GM18870 (cell line): ENCODE results near the gene GPR137C.

Experiments used
- ATAC-seq: cut with Tn5 transposase; IDR thresholded peaks from one replicate; pipeline ENCODE4 v1.9.1; 2021; ENCODE audit warnings: moderate library complexity; ENCODE audit not compliant: unreplicated experiment

The GPR137C gene

DNA sequence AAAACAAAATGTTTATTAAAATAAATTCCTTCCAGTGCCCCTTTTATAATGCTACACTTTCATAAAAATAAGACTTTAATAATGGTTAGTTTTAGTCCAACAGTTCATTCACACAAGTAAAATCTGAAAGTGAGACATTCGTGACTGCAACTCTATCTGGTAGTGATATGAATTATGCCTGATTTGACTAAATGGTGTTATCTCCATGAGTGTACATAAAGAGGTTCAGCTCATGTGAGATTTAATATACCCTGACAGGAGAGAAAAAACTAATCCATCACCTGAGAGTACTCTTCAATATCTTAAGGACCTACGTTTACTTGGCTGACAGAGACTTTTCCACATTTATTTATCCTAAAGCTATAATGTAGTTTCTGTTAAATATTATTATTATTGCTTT lies 108.7 kb downstream of the GPR137C start:
- no peak for ATAC-seq

DNA sequence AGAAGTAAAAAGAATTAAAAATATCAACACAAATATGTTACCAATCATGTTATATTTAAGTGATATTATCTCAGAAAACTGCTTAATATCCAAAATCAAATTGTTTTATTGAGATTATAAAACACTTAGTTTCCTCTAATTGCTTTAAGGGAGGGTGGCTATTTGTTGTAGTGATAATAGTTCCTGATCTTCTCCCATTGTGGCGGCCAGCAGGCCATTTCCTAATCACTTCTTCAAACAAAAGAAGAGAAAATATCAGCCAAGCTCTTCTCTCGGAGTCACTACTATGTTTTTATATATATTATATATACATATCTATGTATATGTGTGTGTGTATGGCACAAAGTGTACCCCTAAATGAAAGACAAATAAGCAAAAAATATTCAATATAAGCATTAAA lies 111.2 kb downstream of the GPR137C start:
- no peak for ATAC-seq

DNA sequence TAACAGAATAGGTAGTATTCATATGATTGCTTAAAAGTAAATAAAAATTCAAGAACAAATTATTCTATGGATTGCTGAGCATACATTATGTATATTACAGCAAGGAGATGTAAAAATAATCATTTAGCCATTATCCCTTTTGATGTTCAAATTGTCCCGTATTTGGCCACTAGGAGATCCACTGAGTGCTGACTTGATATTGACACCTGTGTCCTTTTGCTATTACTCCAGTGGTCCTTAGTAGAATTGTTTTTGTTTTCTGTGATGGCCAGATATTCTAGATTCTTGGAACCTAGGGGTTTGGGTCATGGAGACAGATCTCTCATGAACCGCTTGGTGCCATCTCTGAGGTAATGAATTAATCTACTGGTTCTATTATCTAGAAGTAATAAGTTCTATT lies 126.0 kb downstream of the GPR137C start:
- no peak for ATAC-seq

DNA sequence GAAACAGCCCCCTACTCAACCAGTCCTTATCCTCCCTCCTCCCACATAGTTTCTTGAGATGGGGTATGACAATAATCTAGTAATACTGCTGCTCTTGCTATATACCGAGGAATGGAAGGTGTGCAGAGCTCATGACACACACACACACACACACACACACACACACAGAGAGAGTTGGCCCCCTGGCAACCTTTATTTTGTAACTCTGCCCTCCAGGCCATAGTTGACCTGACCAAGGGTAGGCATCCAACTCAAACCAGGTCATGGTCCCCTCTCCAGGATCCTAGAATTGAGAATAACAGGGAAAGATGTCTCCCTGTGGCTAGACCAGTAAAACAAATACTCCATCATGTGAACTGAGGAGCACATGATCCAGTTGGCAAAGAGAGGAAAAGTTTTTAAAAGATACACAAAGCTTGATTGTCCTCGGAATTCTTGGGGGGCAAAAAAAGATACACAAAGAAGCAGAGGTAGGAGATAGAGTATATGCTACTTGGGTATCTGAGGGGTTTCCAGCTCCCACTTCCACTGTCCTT lies 131.4 kb downstream of the GPR137C start:
- ATAC-seq, result no peak

- no peak for ATAC-seq
Observed at GRCh38 chr14:52686176-52686575, 133.5 kb downstream of the GPR137C start.
